Smooth muscle cell (in vitro differentiated cells): ENCODE results near the gene GUCY2D. TPM values are rescaled to one million over a fixed set of nuclear protein-coding genes. Genes with fewer than 3 reads are reported as not detected.

Experiments
- DNase-seq: peaks from one replicate; lab custom pipeline; 2025; ENCODE audit not compliant: unreplicated experiment; lab: John Stamatoyannopoulos, UW
- H2AFZ ChIP-seq: fragments of 200-600 bp; sonication (generic); 2 replicates; pipeline ENCODE4 v1.6.0; 2016; ENCODE audit warnings: antibody characterized with exemption, low read depth, mild to moderate bottlenecking
- H3F3A ChIP-seq: fragments of 200-600 bp; sonication (generic); 2 replicates; pipeline ENCODE4 v1.6.0; 2017; ENCODE audit warnings: antibody characterized with exemption, low read depth
- H3K27ac ChIP-seq: fragments of 200-600 bp; sonication (generic); 2 replicates; pipeline ENCODE4 v1.5.1; 2016; ENCODE audit warnings: low read depth, mild to moderate bottlenecking
- H3K27me3 ChIP-seq: fragments of 200-600 bp; sonication (generic); 2 replicates; pipeline ENCODE4 v1.6.1; 2016; ENCODE audit warnings: low read depth, mild to moderate bottlenecking
- H3K36me3 ChIP-seq: fragments of 200-600 bp; sonication (generic); 2 replicates; pipeline ENCODE4 v1.5.1; 2016; ENCODE audit warnings: low read depth
- H3K4me1 ChIP-seq: fragments of 200-600 bp; sonication (generic); 2 replicates; pipeline ENCODE4 v1.5.1; 2016; ENCODE audit warnings: low read depth
- H3K4me2 ChIP-seq: fragments of 200-600 bp; sonication (generic); 2 replicates; pipeline ENCODE4 v1.6.0; 2016; ENCODE audit warnings: mild to moderate bottlenecking
- H3K4me3 ChIP-seq: fragments of 200-600 bp; sonication (generic); 2 replicates; pipeline ENCODE4 v1.5.1; 2016; ENCODE audit warnings: mild to moderate bottlenecking
- H3K79me2 ChIP-seq: fragments of 200-600 bp; sonication (generic); 2 replicates; pipeline ENCODE4 v1.6.0; 2016; ENCODE audit warnings: low read depth, mild to moderate bottlenecking
- H3K9ac ChIP-seq: fragments of 200-600 bp; sonication (generic); 2 replicates; pipeline ENCODE4 v1.6.0; 2016; ENCODE audit warnings: low read depth
- H3K9me3 ChIP-seq: fragments of 200-600 bp; sonication (generic); replicated peaks from 2 replicates; pipeline ENCODE4 v1.5.1; 2016; ENCODE audit warnings: low read depth
- H4K20me1 ChIP-seq: fragments of 200-600 bp; sonication (generic); 2 replicates; pipeline ENCODE4 v1.6.0; 2016; ENCODE audit warnings: low read depth
- WGBS: methylation state at CpG from one replicate; pipeline ENCODE4 v1.1.7; 2016; ENCODE audit warnings: low lambda C conversion rate; 5-methylcytosine and 5-hydroxymethylcytosine counted together
- polyA plus RNA-seq: library from polyadenylated mRNA; unstranded; fragments of >200 nt; fragmentation: Nextera tagmentation; extraction: Ambion mirVana; gene quantifications from 2 replicates; pipeline ENCODE4 v1.2.1, GENCODE V29; 2016
- total RNA-seq: library from RNA; depleted of rRNA; stranded (reverse); fragments of >200 nt; gene quantifications from 2 replicates; pipeline ENCODE4 v1.2.3, GENCODE V29; 2014
- TF ChIP-seq, protein P1 (sequence below): fragments of 200-600 bp; sonication (generic); IDR thresholded peaks from 2 replicates; pipeline ENCODE4 v1.5.1; 2017; ENCODE audit warnings: borderline replicate concordance, mild to moderate bottlenecking, antibody characterized with exemption; ENCODE audit not compliant: insufficient read depth, poor library complexity, severe bottlenecking

GUCY2D gene
- total and polyA plus RNA-seq, 2 experiments from 2014 or later = 0.57 TPM; not detected in 1

DNA sequence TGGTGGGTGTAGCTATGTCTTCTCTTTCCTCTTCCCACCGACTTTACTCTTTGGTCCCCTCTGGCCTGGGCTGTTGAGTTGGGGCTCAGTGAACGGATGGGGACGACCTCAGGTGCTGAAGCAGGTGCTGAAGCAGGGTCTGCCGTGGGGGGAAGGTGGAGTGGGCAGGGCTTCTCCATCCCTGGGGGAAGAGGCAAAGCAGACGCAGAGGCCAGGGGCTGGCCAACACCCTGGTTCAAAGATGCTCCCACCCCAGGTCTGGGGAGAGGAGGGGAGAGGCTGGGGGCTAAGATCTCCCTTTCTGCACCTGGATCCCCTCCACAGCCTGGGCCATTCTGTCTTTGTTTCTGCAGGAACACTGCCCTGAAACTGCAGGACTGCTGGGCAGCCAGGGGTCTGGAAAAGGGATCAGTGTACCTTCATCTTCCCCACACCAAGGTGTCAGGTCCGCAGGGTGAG is 62.2 kb downstream of the GUCY2D start:
- Histone ChIP-seq H2AFZ (no peak overlapping the region), H3K9me3 (no peaks in the 10 kb centered on the region), H4K20me1 (no peaks in the 10 kb centered on the region), H3K27ac (no peak overlapping the region), H3K9ac (no peak overlapping the region), H3F3A (no peaks in the 10 kb centered on the region), H3K4me3 (no peak overlapping the region), H3K27me3 (peaks cover 92% of the 10 kb centered on the region), H3K79me2 (no peaks in the 10 kb centered on the region), H3K36me3 (no peaks in the 10 kb centered on the region), H3K4me1 (peaks cover 6% of the 10 kb centered on the region), H3K4me2 (no peak overlapping the region)
- TF ChIP-seq, protein P1, sequence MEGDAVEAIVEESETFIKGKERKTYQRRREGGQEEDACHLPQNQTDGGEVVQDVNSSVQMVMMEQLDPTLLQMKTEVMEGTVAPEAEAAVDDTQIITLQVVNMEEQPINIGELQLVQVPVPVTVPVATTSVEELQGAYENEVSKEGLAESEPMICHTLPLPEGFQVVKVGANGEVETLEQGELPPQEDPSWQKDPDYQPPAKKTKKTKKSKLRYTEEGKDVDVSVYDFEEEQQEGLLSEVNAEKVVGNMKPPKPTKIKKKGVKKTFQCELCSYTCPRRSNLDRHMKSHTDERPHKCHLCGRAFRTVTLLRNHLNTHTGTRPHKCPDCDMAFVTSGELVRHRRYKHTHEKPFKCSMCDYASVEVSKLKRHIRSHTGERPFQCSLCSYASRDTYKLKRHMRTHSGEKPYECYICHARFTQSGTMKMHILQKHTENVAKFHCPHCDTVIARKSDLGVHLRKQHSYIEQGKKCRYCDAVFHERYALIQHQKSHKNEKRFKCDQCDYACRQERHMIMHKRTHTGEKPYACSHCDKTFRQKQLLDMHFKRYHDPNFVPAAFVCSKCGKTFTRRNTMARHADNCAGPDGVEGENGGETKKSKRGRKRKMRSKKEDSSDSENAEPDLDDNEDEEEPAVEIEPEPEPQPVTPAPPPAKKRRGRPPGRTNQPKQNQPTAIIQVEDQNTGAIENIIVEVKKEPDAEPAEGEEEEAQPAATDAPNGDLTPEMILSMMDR = no peak
- no peak for DNase-seq
- 66% methylated on average over 6 of the region's 6 CpGs for WGBS

DNA sequence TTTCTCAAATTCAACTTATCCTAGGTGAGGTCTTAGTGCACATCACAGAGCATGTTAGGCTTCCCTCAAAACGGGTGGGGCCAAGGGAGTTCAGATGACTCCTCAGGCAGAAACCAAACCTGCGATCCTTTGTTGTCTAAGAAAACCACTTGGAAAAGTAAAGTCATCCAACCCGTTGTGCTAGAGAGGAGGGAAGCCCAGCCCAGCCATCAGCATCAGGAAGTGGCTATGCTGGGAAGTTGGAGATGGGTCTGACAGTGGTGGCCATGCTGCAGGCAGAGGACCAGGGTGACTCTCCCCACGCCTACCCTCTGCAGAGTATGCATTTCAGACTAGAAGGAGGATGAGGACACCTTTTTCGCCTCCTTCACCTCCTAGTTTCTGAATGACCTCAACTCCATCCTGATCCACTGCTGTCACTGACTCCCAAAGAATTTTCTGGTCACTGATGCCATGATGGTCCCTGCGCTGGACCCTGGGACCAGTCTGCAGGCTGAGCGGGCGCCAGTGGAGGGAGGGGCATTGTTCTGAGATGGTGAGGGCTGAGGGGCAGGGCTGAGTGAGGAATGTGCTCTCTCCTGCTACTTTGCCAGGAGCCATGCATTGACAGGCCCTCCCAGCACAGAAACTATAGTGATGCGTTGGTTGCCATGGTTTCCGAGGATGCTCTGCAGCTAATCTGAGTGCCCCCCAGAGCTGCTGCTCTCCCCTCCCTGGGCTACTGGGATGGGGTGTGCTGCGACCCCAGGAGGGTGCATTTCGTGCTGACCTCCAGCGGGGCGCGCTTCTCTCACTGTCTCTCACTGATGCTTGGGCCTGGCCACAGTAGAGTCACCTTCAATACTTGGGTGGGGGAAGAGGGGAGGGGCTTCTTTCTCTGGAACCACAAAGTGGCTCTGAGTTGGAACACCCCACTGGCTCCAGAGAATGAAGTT is 64.7 kb downstream of the GUCY2D start:
- Histone ChIP-seq H3K9me3 (no peaks in the 10 kb centered on the region), H3K36me3 (no peaks in the 10 kb centered on the region), H3K4me2 (no peak overlapping the region), H3K4me3 (no peak overlapping the region), H3K4me1 (peaks cover 6% of the 10 kb centered on the region), H3K27ac (no peak overlapping the region), H4K20me1 (no peaks in the 10 kb centered on the region), H3K9ac (no peak overlapping the region), H2AFZ (no peak overlapping the region), H3K27me3 (peaks cover 92% of the 10 kb centered on the region), H3F3A (no peaks in the 10 kb centered on the region), H3K79me2 (no peaks in the 10 kb centered on the region)
- 72% methylated on average over 15 of the region's 15 CpGs for WGBS
- TF ChIP-seq, protein P1 = no peak
- no peak for DNase-seq

DNA sequence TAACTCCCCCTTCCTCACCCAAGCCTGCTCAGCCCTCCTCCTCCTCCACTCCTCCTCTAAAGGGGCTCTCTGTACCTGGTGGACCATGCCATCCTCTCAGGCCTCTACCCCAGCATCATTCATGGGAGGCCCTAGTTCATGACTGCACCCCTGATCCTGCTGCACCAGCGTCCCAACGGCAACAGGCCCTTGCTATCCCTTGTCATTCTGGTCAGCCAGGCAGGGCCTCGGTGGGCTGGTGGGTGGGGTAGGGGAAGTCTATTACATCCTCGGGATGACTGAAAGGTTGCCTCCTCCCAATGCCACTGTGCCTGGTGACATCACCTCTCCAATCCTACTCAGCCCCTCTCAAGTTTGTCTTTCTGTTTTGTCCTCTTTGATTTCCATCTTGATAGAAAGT is 65.4 kb downstream of the GUCY2D start:
- Histone ChIP-seq H3K79me2 (no peaks in the 10 kb centered on the region), H3K36me3 (no peaks in the 10 kb centered on the region), H3K9me3 (no peaks in the 10 kb centered on the region), H3K27me3 (peaks cover 92% of the 10 kb centered on the region), H3F3A (no peaks in the 10 kb centered on the region), H4K20me1 (no peaks in the 10 kb centered on the region), H3K4me1 (peaks cover 9% of the 10 kb centered on the region), H3K27ac (no peak overlapping the region), H3K4me3 (no peak overlapping the region), H3K9ac (no peak overlapping the region), H3K4me2 (no peak overlapping the region), H2AFZ (no peak overlapping the region)
- no peak for DNase-seq
- WGBS = 74% methylated on average over 4 of the region's 4 CpGs
- TF ChIP-seq, protein P1 = no peak
